Lung (tissue), 12 donors: ENCODE results near the gene PDE9A. TPM values are rescaled to one million over a fixed set of nuclear protein-coding genes. Genes with fewer than 3 reads are reported as not detected.

Experiments
- ATAC-seq: fragments of 200-7000 bp; cut with Tn5 transposase; one replicate; pipeline ENCODE4 v1.9.1; 2020; ENCODE audit warnings: moderate number of reproducible peaks; ENCODE audit not compliant: insufficient read depth, low FRiP score
- DNase-seq, 3 donors: peaks; one replicate each; pipeline ENCODE4 v3.0.0-alpha.2; 2013 to 2017
- H3K27ac ChIP-seq, 2 donors: one replicate each; pipeline ENCODE4 v1.5.1; 2013; ENCODE audit warnings: mild to moderate bottlenecking in 2 of 2, moderate library complexity in 2 of 2, control low read depth in 1 of 2, inconsistent platforms in 1 of 2, low read depth in 1 of 2, low read length in 1 of 2
- H3K27me3 ChIP-seq, 3 donors: one replicate each; pipeline ENCODE4 v1.5.1; 2013; ENCODE audit warnings: low read length in 2 of 3; ENCODE audit not compliant: control insufficient read depth in 3 of 3, insufficient read depth in 3 of 3
- H3K36me3 ChIP-seq, 4 donors: one replicate each; pipeline ENCODE4 v1.5.1; 2013; ENCODE audit warnings: low read length in 4 of 4, mild to moderate bottlenecking in 1 of 4, moderate library complexity in 1 of 4; ENCODE audit not compliant: control insufficient read depth in 4 of 4, insufficient read depth in 4 of 4
- H3K4me1 ChIP-seq, 5 donors: one replicate each; pipeline ENCODE4 v1.5.1; 2013; ENCODE audit warnings: low read length in 5 of 5, mild to moderate bottlenecking in 2 of 5, moderate library complexity in 1 of 5; ENCODE audit not compliant: control insufficient read depth in 5 of 5, insufficient read depth in 5 of 5
- H3K4me3 ChIP-seq: one replicate; pipeline ENCODE4 v1.5.1; 2013; ENCODE audit warnings: mild to moderate bottlenecking, control low read depth, moderate library complexity
- H3K9ac ChIP-seq, 2 donors: one replicate each; pipeline ENCODE4 v1.5.1; 2013; ENCODE audit warnings: low read length in 2 of 2, control low read depth in 1 of 2; ENCODE audit not compliant: insufficient read depth in 1 of 2
- H3K9me3 ChIP-seq, 4 donors: one replicate each; pipeline ENCODE4 v1.5.1; 2013; ENCODE audit warnings: low read length in 3 of 4, mild to moderate bottlenecking in 1 of 4, moderate library complexity in 1 of 4; ENCODE audit not compliant: control insufficient read depth in 4 of 4, insufficient read depth in 3 of 4
- CTCF ChIP-seq: IDR thresholded peaks from 2 replicates; pipeline ENCODE4 v1.5.1; 2012; ENCODE audit warnings: mild to moderate bottlenecking; ENCODE audit errors: control extremely low read depth, extremely low read depth
- WGBS, 2 donors: extraction: QIAGEN DNeasy Blood & Tissue Kit; methylation state at CpG; one replicate each; pipeline ENCODE4 v1.1.7; 2013; 5-methylcytosine and 5-hydroxymethylcytosine counted together
- polyA plus RNA-seq, 2 donors: library from polyadenylated mRNA; stranded (reverse); fragments of 200-250 nt; gene quantifications; one replicate each; pipeline ENCODE4 v1.2.1, GENCODE V29; 2013
- total RNA-seq, 2 donors: library from RNA; depleted of rRNA in 1 of 2; stranded (reverse); fragments of >200 nt in 1 of 2; gene quantifications; one replicate each; pipeline ENCODE4 v1.2.1, GENCODE V29; 2014 to 2021
- donor health status: control.
- donor health status: control.
- donor health status: Bipolar disorder and iron deficiency.
- donor health status: healthy.
- donor health status: DM: yes; HTN: yes; CAD: no.

The PDE9A gene
- total and polyA plus RNA-seq, 4 donors, result 5.3 to 17.0 (median 6.9) TPM

- Histone ChIP-seq H3K27me3 (no peaks in the 10 kb centered on the region), H3K9me3 (no peaks in the 10 kb centered on the region), H3K4me3 (no peak overlapping the region), H3K27ac (no peak overlapping the region), H3K4me1 (no peaks in the 10 kb centered on the region), H3K36me3 (peaks cover 0 to 26% (median 18%) of the 10 kb centered on the region in 4 donors), H3K9ac (no peak overlapping the region)
- WGBS, 2 donors, result 93 to 95% methylated on average over 27 to 28 of the region's 28 CpGs
- no peak for TF ChIP-seq CTCF
- ATAC-seq, result no peak
- no peak for DNase-seq
Observed at GRCh38 chr21:42769820-42770716, 116.6 kb downstream of the PDE9A start.

- Histone ChIP-seq H3K9ac (no peak overlapping the region), H3K27ac (no peak overlapping the region), H3K27me3 (no peaks in the 10 kb centered on the region), H3K4me1 (no peaks in the 10 kb centered on the region), H3K36me3 (peaks cover 0 to 22% (median 20%) of the 10 kb centered on the region in 4 donors), H3K4me3 (no peak overlapping the region), H3K9me3 (peaks cover 0 to 2% (median 0%) of the 10 kb centered on the region in 4 donors)
- no peak for TF ChIP-seq CTCF
- ATAC-seq (no peak), DNase-seq (no peak)
- 95 to 96% methylated on average over 26 to 27 of the region's 27 CpGs for WGBS, 2 donors
Observed at GRCh38 chr21:42770717-42771502, 117.5 kb downstream of the PDE9A start.

GRCh38 chr21:42771503-42771805 lies 118.0 kb downstream of the PDE9A start:
- H3K9me3 ChIP-seq, result peaks cover 0 to 2% (median 0%) of the 10 kb centered on the region in 4 donors
- DNase-seq, result no peak
- 94 to 95% methylated on average over 12 of the region's 12 CpGs for WGBS, 2 donors
- no peak for ATAC-seq
- no peak overlapping the region for H3K9ac ChIP-seq
- H3K4me3 ChIP-seq, result no peak overlapping the region
- H3K36me3 ChIP-seq, result peaks cover 0 to 18% (median 17%) of the 10 kb centered on the region in 4 donors
- H3K27ac ChIP-seq, result no peak overlapping the region
- no peak for TF ChIP-seq CTCF
- no peaks in the 10 kb centered on the region for H3K4me1 ChIP-seq
- no peaks in the 10 kb centered on the region for H3K27me3 ChIP-seq
